Measurements from ENCODE around the gene METTL2B. TPM values are rescaled to one million over a fixed set of nuclear protein-coding genes. Genes with fewer than 3 reads are reported as not detected.
"Not testable (repeated sequence)": the region's sequence is repeated elsewhere in the genome, so short reads cannot be mapped to it uniquely, and the experiment has no call there.

METTL2B gene
- total RNA-seq, 2 donors from 2014 or later = 13.3 to 14.4 TPM

DNA sequence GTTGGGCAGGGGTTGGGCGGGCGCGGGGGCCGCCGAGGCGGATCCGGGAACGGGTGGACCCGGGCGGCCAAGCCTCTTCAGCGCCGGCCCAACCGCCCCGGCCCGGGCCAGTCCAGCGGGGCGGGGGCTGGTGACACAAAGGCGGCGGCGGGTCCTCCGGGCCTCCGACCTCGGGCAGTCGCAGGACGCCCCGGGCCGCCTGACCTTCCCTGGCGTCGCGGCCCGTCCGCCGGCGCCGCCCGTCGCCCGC is 54.2 kb downstream of the METTL2B start:
- TF ChIP-seq, protein P1, sequence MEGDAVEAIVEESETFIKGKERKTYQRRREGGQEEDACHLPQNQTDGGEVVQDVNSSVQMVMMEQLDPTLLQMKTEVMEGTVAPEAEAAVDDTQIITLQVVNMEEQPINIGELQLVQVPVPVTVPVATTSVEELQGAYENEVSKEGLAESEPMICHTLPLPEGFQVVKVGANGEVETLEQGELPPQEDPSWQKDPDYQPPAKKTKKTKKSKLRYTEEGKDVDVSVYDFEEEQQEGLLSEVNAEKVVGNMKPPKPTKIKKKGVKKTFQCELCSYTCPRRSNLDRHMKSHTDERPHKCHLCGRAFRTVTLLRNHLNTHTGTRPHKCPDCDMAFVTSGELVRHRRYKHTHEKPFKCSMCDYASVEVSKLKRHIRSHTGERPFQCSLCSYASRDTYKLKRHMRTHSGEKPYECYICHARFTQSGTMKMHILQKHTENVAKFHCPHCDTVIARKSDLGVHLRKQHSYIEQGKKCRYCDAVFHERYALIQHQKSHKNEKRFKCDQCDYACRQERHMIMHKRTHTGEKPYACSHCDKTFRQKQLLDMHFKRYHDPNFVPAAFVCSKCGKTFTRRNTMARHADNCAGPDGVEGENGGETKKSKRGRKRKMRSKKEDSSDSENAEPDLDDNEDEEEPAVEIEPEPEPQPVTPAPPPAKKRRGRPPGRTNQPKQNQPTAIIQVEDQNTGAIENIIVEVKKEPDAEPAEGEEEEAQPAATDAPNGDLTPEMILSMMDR (IDR thresholded peaks at IDR 0.05) = no peak
- no peak for DNase-seq (ENCODE audit: low spot score)
- Histone ChIP-seq H3K4me1 (peaks cover 0 to 14% of the 10 kb centered on the region in 2 donors), H3K9me3 (no peaks in the 10 kb centered on the region), H3K4me3 (peak overlapping the region; percentile 77 to 88), H3K27me3 (no peaks in the 10 kb centered on the region), H3K27ac (peak overlapping the region; percentile 96 to 98), H3K36me3 (no peaks in the 10 kb centered on the region)

DNA sequence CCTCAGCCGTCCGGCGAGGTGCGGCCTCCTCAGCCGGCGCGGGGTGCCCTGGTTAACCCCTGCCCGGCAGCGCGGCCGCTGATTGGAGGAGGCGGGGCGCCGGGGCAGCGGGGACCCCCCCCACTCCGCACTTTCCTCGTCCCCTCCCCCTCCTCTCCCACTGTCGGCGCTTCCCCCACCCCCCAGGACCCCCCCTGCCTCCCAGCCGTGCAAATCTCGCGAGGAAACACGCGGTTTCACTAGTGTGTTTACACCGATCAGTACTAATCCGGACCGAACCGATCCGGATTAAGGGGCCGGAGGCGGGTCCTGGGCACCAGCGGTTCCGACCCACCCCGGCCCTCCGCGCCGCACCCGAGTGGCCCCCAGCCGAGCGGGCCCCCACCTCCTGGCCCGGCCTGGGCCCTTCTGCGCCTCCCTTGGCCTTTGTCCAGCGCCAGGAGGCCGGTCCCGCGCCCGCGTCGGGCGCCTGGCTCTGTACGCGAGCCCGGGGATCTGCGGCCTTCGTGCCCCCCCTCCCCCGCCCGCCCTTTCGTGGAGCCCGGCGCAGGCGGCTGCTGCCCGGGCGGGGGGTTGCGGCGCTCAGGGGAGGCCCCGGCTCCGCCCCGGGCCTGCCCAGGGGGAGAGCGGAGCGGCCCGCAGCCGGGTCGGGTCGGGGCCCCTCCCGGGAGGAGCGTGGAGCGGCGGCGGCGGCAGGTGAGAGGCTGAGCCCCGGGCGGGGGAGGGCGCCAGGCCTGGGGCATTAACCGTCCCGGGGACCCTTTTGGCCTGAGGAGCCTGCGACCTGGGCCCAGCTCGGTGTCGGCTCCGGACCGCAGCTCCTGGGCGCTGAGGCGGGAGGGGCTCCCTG is 54.8 kb downstream of the METTL2B start:
- peak; percentile 87 for DNase-seq (ENCODE audit: low spot score)

DNA sequence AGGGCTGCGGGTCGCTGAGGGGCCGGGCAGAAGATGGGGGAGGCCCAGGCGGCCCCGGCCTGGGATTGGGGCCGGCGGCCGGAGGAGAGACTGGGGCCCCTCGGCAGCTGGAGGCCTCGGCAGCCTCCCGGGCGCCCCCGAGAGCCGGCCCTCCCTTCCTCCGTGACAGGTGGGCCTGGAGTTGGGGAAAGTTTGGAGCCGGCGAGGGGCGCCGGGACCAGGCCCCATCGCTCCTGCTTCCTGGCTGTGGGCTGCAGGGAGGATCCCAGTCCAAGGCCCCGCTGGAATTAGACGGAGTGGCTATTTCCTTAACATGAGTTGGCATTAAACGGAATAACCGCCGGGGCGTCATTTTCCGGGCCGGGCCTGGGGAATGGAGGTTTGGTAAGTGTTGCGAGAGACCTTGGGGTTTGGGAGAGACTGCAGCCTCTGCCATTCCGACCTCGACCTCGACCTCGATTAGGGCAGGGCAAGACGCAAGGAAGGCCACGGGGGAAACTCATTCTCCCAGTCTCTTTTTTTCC is 55.5 kb downstream of the METTL2B start:
- Histone ChIP-seq H3K4me3 (peak overlapping the region; percentile 77 to 88), H3K27ac (peak overlapping the region; percentile 96 to 98), H3K4me1 (peaks cover 0 to 14% of the 10 kb centered on the region in 2 donors)
- not testable (repeated sequence) for H3K27me3 ChIP-seq, H3K36me3 ChIP-seq, H3K9me3 ChIP-seq
- DNase-seq (ENCODE audit: low spot score) = peak; percentile 70

More for the DNA sequence above, 54.8 kb downstream of the METTL2B start:
- H3K9me3 ChIP-seq, H3K27me3 ChIP-seq, H3K36me3 ChIP-seq: not testable (repeated sequence)
- Histone ChIP-seq H3K27ac (peak overlapping the region; percentile 96 to 98), H3K4me3 (peak overlapping the region; percentile 77 to 88), H3K4me1 (peaks cover 0 to 14% of the 10 kb centered on the region in 2 donors)

DNA sequence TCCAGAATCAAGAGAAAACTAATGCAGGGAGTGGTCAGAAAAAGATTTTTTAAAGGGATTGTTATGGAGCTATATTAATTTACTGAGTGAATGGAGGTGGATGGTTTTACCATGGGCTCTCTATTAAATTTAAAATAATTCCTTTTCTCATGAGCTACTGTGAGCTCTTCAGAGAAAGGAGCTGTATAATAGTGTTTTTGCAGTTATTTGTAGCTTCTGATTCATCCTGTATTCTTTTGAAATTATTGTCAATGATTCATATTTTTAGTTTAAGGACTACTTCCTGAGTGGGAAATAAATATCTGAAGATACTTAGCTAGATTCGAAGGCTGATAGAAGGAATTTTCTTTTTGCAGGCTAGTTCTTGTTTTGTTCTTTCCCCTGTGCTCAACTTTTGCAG is 56.4 kb downstream of the METTL2B start:
- H3K27me3 ChIP-seq; DNase-seq (ENCODE audit: low spot score); H3K9me3 ChIP-seq; H3K36me3 ChIP-seq: not testable (repeated sequence)
- H3K27ac ChIP-seq = peak overlapping the region; percentile 26 to 96
- peak overlapping the region; percentile 3 to 77 for H3K4me3 ChIP-seq
- peaks cover 0 to 14% of the 10 kb centered on the region in 2 donors for H3K4me1 ChIP-seq

DNA sequence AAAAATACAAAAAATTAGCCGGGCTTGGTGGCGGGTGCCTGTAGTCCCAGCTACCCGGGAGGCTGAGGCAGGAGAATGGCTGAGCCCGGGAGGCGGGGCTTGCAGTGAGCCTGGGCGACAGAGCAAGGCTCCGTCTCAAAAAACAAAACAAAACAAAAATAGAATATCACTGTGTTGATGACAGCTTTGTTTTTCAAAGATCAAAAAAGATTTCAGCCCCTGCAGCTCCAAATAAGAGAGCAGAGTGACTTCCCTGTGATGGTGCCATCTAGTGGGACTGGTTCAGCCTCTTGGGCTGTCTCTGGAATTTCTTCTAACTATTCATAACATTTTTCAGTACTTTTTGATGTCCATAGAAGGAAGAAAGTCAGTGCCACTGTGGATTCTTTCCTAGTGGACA is 60.9 kb downstream of the METTL2B start:
- not testable (repeated sequence) for H3K4me3 ChIP-seq; H3K36me3 ChIP-seq; H3K27me3 ChIP-seq; H3K9me3 ChIP-seq; DNase-seq (ENCODE audit: low spot score); H3K27ac ChIP-seq
- TF ChIP-seq, protein P1 (IDR thresholded peaks at IDR 0.05) = peak; percentile 28 to 55
- H3K4me1 ChIP-seq = peaks cover 0 to 14% of the 10 kb centered on the region in 2 donors

DNA sequence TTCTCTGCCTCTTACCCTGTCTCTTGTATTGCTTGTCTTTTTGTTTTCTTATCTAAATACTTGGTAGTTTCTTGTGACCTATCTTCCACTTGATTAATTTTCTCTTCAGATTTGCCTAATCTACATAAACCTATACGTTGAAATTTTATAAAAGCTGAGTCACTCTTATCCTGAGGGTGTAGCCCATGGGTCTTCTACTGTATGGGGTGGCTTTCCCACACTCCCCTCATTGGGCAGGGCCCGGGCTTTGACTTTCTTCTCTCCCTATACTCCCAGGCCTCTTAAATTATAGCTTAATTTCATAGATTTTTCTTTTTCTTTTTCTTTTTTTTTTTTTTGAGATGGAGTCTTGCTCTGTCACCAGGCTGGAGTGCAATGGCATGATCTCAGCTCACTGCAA is 66.0 kb downstream of the METTL2B start:
- H3K4me1 ChIP-seq; H3K4me3 ChIP-seq; DNase-seq (ENCODE audit: low spot score); H3K27ac ChIP-seq; H3K9me3 ChIP-seq; H3K36me3 ChIP-seq; H3K27me3 ChIP-seq: not testable (repeated sequence)

DNA sequence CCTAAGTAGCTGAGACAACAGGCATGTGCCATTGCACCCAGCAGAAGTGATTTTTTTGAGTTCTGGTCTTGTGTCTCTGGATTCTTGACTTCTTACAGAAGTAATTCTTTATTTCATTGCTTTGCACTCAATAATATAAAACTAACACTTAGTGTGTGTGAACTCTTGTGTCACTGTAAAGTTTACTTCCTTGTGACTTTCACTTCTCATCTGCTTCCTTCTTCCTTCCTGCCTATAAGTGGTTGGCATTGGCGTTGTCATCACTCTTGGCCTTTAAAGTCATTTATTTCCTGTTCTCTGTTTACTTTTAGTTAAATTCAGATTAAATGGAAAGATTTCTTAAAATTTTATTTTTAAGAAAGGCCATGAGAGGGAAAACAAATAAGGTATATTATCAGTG is 66.8 kb downstream of the METTL2B start:
- H3K27ac ChIP-seq, H3K4me1 ChIP-seq, H3K36me3 ChIP-seq: not testable (repeated sequence)

DNA sequence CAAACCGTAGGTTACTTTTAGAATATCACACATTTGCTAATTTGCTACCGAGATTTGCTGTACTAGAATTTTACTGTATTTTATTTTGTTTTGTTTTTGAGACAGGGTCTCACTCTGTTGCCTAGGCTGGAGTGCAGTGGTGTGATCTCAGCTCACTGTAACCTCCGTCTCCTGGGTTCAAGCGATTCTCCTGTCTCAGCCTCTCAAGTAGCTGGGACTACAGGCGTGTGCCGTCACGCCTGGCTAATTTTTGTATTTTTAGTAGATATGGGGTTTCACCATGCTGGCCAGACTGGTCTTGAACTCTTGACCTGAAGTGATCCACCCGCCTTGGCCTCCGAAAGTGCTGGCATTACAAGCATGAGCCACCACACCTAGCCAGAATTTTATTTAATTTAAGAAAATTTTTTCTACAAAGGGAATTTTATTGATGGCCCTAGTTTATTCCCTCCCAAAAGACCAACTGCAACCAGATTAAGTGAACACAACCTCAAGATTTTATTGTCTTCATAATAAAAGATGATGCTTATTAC is 69.8 kb downstream of the METTL2B start:
- H3K27ac ChIP-seq; H3K36me3 ChIP-seq; H3K4me1 ChIP-seq; DNase-seq (ENCODE audit: low spot score); H3K27me3 ChIP-seq; H3K4me3 ChIP-seq; H3K9me3 ChIP-seq: not testable (repeated sequence)

More for the DNA sequence above, 66.8 kb downstream of the METTL2B start:
- not testable (repeated sequence) for H3K27me3 ChIP-seq; H3K4me3 ChIP-seq; DNase-seq (ENCODE audit: low spot score); H3K9me3 ChIP-seq

DNA sequence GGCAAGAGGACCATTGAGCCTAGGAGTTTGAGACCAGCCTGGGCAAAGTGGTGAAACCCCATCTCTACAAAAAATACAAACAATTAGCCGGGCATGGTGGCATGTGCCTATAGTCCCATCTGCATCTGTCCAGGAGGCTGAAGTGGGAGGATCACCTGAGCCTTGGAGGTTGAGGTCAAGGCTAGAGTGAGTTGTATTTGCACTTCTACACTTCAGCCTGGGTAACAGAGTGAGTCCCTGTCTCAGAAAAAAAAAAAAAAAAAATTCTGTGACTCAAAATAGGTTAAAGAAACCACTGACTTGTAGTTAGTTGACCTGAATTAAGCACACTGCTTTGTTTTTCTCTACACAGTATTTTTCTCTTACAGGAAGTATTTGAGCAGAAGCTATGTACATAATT is 74.4 kb downstream of the METTL2B start:
- Histone ChIP-seq H3K27me3 (no peaks in the 10 kb centered on the region), H3K4me3 (no peak overlapping the region), H3K36me3 (no peaks in the 10 kb centered on the region), H3K27ac (no peak overlapping the region), H3K9me3 (no peaks in the 10 kb centered on the region), H3K4me1 (no peaks in the 10 kb centered on the region)
- no peak for DNase-seq (ENCODE audit: low spot score)
- TF ChIP-seq, protein P1 (IDR thresholded peaks at IDR 0.05) = no peak

DNA sequence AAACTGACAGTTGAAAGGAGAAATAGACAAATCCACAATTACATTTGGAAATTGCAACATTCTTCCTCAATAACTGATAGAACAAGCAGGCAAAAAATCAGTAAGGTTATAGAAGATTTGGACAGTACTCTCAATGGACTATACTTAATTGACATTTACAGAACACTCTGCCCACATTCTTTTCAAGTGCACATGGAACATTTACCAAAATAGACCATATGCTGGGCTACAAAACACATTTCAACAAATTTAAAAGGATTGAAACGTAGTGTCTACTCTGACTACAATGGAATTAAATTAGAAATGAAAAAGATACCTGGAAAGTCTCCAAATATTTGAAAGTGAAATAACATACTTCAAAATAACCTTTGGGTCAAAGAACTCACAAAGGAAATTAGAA is 77.8 kb downstream of the METTL2B start:
- not testable (repeated sequence) for H3K36me3 ChIP-seq; DNase-seq (ENCODE audit: low spot score); H3K4me1 ChIP-seq; H3K9me3 ChIP-seq; H3K4me3 ChIP-seq; H3K27me3 ChIP-seq; H3K27ac ChIP-seq
